ENCODE results near the gene LRP5.

- TF ChIP-seq, protein P1, sequence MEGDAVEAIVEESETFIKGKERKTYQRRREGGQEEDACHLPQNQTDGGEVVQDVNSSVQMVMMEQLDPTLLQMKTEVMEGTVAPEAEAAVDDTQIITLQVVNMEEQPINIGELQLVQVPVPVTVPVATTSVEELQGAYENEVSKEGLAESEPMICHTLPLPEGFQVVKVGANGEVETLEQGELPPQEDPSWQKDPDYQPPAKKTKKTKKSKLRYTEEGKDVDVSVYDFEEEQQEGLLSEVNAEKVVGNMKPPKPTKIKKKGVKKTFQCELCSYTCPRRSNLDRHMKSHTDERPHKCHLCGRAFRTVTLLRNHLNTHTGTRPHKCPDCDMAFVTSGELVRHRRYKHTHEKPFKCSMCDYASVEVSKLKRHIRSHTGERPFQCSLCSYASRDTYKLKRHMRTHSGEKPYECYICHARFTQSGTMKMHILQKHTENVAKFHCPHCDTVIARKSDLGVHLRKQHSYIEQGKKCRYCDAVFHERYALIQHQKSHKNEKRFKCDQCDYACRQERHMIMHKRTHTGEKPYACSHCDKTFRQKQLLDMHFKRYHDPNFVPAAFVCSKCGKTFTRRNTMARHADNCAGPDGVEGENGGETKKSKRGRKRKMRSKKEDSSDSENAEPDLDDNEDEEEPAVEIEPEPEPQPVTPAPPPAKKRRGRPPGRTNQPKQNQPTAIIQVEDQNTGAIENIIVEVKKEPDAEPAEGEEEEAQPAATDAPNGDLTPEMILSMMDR (conservative IDR thresholded peaks at IDR 0.05; ENCODE audit: low read depth, low read length), result no peak
- TF ChIP-seq EZH2 (IDR thresholded peaks at IDR 0.05; ENCODE audit: borderline replicate concordance, low read depth, low read length, poor library complexity, severe bottlenecking), result no peak
Measured at GRCh38 chr11:68364581-68364980, 52.2 kb downstream of the LRP5 start.
